ENCODE measurements around the gene CLEC10A.

GRCh38 chr17:7097940-7098339 lies 17.9 kb upstream of the CLEC10A start:
- TF ChIP-seq, protein P1, sequence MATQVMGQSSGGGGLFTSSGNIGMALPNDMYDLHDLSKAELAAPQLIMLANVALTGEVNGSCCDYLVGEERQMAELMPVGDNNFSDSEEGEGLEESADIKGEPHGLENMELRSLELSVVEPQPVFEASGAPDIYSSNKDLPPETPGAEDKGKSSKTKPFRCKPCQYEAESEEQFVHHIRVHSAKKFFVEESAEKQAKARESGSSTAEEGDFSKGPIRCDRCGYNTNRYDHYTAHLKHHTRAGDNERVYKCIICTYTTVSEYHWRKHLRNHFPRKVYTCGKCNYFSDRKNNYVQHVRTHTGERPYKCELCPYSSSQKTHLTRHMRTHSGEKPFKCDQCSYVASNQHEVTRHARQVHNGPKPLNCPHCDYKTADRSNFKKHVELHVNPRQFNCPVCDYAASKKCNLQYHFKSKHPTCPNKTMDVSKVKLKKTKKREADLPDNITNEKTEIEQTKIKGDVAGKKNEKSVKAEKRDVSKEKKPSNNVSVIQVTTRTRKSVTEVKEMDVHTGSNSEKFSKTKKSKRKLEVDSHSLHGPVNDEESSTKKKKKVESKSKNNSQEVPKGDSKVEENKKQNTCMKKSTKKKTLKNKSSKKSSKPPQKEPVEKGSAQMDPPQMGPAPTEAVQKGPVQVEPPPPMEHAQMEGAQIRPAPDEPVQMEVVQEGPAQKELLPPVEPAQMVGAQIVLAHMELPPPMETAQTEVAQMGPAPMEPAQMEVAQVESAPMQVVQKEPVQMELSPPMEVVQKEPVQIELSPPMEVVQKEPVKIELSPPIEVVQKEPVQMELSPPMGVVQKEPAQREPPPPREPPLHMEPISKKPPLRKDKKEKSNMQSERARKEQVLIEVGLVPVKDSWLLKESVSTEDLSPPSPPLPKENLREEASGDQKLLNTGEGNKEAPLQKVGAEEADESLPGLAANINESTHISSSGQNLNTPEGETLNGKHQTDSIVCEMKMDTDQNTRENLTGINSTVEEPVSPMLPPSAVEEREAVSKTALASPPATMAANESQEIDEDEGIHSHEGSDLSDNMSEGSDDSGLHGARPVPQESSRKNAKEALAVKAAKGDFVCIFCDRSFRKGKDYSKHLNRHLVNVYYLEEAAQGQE (tag by site-specific recombination; IDR thresholded peaks at IDR 0.05): no peak
- TF ChIP-seq ZNF777 (tag by site-specific recombination; IDR thresholded peaks at IDR 0.05; ENCODE audit: borderline replicate concordance): no peak
- TF ChIP-seq ZNF138 (tag by site-specific recombination; IDR thresholded peaks at IDR 0.05; ENCODE audit: borderline replicate concordance): no peak
- no peak for TF ChIP-seq ZNF132 (tag by site-specific recombination; IDR thresholded peaks at IDR 0.05; ENCODE audit: borderline replicate concordance)
- TF ChIP-seq, protein P2, sequence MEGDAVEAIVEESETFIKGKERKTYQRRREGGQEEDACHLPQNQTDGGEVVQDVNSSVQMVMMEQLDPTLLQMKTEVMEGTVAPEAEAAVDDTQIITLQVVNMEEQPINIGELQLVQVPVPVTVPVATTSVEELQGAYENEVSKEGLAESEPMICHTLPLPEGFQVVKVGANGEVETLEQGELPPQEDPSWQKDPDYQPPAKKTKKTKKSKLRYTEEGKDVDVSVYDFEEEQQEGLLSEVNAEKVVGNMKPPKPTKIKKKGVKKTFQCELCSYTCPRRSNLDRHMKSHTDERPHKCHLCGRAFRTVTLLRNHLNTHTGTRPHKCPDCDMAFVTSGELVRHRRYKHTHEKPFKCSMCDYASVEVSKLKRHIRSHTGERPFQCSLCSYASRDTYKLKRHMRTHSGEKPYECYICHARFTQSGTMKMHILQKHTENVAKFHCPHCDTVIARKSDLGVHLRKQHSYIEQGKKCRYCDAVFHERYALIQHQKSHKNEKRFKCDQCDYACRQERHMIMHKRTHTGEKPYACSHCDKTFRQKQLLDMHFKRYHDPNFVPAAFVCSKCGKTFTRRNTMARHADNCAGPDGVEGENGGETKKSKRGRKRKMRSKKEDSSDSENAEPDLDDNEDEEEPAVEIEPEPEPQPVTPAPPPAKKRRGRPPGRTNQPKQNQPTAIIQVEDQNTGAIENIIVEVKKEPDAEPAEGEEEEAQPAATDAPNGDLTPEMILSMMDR (tag by site-specific recombination; IDR thresholded peaks at IDR 0.05): no peak
- TF ChIP-seq ZFP41 (tag by site-specific recombination; IDR thresholded peaks at IDR 0.05; ENCODE audit: borderline replicate concordance): no peak
- no peak for TF ChIP-seq ZNF146 (tag by site-specific recombination; IDR thresholded peaks at IDR 0.05)
- no peak for TF ChIP-seq PATZ1 (tag by site-specific recombination; IDR thresholded peaks at IDR 0.05)
- no peak for TF ChIP-seq ZSCAN30 (tag by site-specific recombination; IDR thresholded peaks at IDR 0.05)
- no peak for TF ChIP-seq ZNF510 (tag by site-specific recombination; IDR thresholded peaks at IDR 0.05; ENCODE audit: insufficient replicate concordance)

All from HEK293 (cell line).